ENCODE measurements around the gene MLN. TPM values are rescaled to one million over a fixed set of nuclear protein-coding genes. Genes with fewer than 3 reads are reported as not detected.

Gene MLN
- total and polyA plus RNA-seq, 2 donors (not counting 3 experiments of a cell fraction or from before 2014, with no cell fraction given): not detected

DNA sequence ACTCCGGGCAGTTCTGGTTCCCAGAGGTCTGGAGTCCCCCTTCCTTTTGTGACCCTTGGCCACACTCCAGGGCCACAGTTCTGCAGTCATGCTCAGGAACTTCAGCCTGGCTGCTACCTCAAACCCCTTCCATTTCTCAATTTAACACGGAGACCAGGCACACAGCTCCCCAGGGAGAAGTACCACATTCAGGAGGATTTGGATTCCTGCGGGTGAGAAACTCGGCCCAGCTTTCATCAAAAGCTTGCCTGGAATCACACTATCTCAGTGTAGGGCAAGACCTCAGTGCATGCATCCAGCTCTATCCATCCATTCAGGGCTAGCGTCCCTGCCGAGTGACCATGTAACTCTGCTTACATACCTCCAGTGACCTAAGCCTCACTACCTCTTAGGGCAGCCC is 40.3 kb downstream of the MLN start:
- Histone ChIP-seq H3K9me1 (replicated peaks; ENCODE audit: control insufficient read depth, extremely low read depth, insufficient read depth, low read length) (no peaks in the 10 kb centered on the region), H3K9ac (replicated peaks; ENCODE audit: extremely low read depth, insufficient read depth, low read length) (no peak overlapping the region), H3K36me3 (ENCODE audit: control insufficient read depth in 2 of 2, extremely low read depth in 1 of 2, insufficient read depth in 2 of 2, low read length in 2 of 2) (no peaks in the 10 kb centered on the region), H3K27me3 (ENCODE audit: control insufficient read depth in 2 of 2, insufficient read depth in 2 of 2, low read length in 2 of 2) (no peaks in the 10 kb centered on the region), H3K9me3 (replicated peaks; ENCODE audit: control insufficient read depth, insufficient read depth, low read length) (no peaks in the 10 kb centered on the region), H3K79me2 (ENCODE audit: control insufficient read depth, insufficient read depth, low read length) (no peaks in the 10 kb centered on the region), H3K4me2 (ENCODE audit: insufficient read depth, low read length) (no peak overlapping the region), H3K4me3 (replicated peaks in 1 of 3; ENCODE audit: insufficient read depth in 1 of 3, low read depth in 1 of 3, low read length in 3 of 3) (no peak overlapping the region), H3K27ac (ENCODE audit: insufficient read depth, low read depth, low read length) (no peak overlapping the region), H3K4me1 (ENCODE audit: control insufficient read depth, extremely low read depth, insufficient read depth, low read length) (no peaks in the 10 kb centered on the region), H2AFZ (ENCODE audit: low read depth, low read length) (no peak overlapping the region), H4K20me1 (replicated peaks; ENCODE audit: control insufficient read depth, extremely low read depth, insufficient read depth, low read length) (no peaks in the 10 kb centered on the region)
- DNase-seq (ENCODE audit: low read depth, low spot score): no peak
- no peak for TF ChIP-seq JUN (IDR thresholded peaks at IDR 0.05; ENCODE audit: borderline replicate concordance, insufficient read depth, insufficient read length, low read depth)
- TF ChIP-seq POLR2AphosphoS5 (IDR thresholded peaks at IDR 0.05; ENCODE audit: insufficient read depth, low read depth, low read length): no peak
- TF ChIP-seq, protein P1, sequence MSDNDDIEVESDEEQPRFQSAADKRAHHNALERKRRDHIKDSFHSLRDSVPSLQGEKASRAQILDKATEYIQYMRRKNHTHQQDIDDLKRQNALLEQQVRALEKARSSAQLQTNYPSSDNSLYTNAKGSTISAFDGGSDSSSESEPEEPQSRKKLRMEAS (IDR thresholded peaks at IDR 0.05; ENCODE audit: insufficient read depth, insufficient read length): no peak
- no peak for TF ChIP-seq MYC (IDR thresholded peaks at IDR 0.05; ENCODE audit: low read depth, low read length)
- no peak for TF ChIP-seq CTCF (IDR thresholded peaks at IDR 0.05; ENCODE audit: extremely low read depth in 1 of 2, insufficient read depth in 1 of 2, low read depth in 1 of 2, low read length in 2 of 2)
- no peak for TF ChIP-seq GATA2 (IDR thresholded peaks at IDR 0.05; ENCODE audit: insufficient read depth, insufficient read length, low read depth, low read length)
- no peak for TF ChIP-seq POLR2A (IDR thresholded peaks at IDR 0.05; ENCODE audit: low read depth, low read length)
- TF ChIP-seq EZH2 (IDR thresholded peaks at IDR 0.05; ENCODE audit: borderline replicate concordance, low read depth, low read length, severe bottlenecking): no peak
- no peak for TF ChIP-seq FOS (IDR thresholded peaks at IDR 0.05; ENCODE audit: borderline replicate concordance, insufficient read depth, low read length)
- dilution Hi-C loops (cut with MboI; ENCODE audit: extremely low pct_ligation_motif_present, low sequenced_read_pairs): no loop called here
- no peak for FAIRE-seq
- intact Hi-C loops (cut with micrococcal nuclease): no loop called here
- CTCF ChIA-PET: interaction anchor here (1.1 to 2.2 kb wide), 3 partner anchors 18 to 264 kb away, joined by 3 to 9 read pairs (median 4); no protein-coding TSS in a partner anchor
- POLR2A ChIA-PET: no interaction called here
- BruUV-seq (replicated peaks): no TSS peak
